8988T (cell line): ENCODE data around the gene EID2.
A peak's percentile ranks its signal among the peaks of the same experiment; 100 is the strongest.

Experiments used
- DNase-seq: peaks from one replicate; pipeline ENCODE4 v3.0.0; 2011

EID2 gene

GRCh38 chr19:39539518-39540332 lies at the start of gene EID2:
EID2 (minus strand) TSS chr19:39540161; CDS start chr19:39540079, 82 bp downstream.
- DNase-seq = peak; percentile 77

DNA sequence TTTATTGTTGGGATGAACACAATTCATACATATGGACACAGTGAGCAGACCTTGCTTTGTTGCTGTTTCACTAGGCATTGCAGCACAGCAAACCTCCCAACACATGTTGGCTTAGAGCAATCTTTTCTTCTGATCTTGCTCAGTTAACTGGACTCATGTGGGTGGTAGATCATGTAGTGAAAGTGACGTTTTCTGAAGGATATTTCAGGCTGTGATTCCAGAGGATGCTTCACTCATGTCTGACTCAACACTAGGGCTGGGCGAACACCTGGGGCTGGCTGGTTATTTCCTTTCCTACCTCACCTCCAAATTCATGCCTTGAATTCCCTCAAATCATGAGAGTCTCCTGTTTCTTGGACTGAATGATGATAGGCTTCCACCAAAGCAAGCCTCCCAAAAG lies 48.1 kb upstream of the EID2 start:
- no peak for DNase-seq

GRCh38 chr19:39587496-39587895 lies 47.5 kb upstream of the EID2 start:
- DNase-seq = no peak

DNA sequence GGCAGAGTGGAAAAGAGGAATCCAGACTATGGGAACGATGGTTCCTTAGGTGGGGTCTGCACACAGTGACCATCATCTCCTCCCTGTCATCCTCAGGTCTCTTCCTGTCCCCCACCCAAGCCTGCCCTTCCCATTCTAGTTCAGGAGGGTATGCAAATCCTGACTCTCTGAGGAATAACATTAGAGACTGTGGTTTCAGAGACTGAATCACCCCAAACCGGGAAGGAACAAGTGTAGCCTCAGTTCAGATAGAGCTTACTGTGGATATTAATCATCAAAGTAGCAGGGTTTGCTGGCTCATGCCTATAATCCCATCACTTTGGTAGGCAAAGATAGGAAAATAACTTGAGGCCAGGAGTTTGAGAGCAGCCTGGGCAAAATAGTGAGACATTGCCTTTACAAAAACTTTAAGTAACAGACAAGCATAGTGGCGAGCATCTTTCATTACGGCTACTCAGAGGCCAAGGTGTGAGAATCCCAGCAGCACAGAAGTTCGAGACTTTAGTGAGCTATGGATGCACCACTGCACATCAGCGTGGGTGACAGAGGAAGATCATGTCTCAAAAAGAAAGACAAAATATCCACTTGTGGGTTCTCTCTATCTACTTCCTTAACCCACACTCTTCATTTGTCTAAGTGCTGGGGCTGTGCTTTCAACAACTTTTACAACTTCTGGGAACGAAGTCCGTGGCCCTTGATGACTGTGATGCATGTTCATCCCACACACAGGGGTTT lies 43.1 kb upstream of the EID2 start:
- DNase-seq = no peak

DNA sequence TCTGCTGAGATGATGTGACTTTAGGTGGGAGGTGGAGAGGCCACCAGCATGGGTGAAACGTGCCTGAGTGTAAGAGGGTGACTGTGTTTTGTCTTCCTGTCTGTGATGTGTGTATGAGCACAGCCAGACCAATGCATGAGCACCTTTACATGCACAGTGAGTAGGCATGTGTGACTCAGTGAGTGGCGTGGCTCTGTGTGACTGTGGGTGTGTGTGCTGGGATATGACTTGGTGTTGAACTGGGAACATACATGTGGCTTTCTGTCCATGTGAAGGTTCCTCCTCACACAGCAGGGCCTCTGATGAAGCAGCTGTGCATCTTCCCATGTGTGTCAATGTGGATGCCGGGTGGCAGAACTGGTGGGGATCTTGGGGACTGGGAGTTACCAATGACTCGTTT lies 42.5 kb upstream of the EID2 start:
- DNase-seq = no peak

- no peak for DNase-seq
Observed at GRCh38 chr19:39568604-39569003, 28.6 kb upstream of the EID2 start.

DNA sequence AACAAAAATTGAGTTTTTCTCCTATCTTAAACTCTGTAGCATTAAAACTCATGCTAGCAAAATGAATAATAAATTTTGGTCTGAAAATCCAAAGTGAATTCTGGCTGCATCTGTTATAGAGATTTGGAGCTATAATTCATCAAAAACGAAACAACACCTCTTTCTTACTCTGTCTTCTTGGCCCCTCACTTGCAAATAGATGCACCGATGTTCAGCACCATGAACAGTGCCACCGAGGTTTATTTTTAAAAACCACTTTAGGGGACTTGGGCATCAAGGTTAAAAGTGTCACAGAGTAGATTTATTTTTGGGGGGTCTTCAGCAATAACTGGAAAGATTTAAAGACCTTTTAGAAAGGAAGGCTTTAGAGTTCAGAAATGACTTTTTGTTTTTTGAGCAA lies 26.1 kb upstream of the EID2 start:
- DNase-seq = no peak

GRCh38 chr19:39563408-39563807 lies 23.4 kb upstream of the EID2 start:
- DNase-seq = no peak

DNA sequence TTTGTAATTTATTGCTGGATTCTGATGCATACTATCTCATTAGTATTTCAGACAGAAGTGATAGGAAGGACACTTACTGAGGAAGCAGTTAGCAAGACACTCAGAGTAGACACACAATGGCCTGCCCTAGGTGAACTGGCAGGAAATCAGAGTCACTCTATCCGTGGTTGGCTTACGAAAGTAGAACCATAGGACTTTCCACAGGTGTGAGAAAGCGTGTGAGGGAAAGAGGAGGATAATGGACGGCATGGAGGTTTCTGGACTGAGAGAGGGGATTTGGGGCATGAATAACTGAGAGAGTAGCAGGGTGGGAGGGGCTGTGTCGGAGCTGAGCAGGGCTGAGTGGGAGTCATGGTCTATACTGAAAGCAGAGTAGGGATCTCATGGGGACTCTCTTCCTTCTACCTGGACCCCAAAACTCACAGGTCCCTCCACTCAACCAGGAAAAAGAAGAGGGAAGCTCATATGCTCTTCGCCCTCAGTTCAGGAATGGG lies 18.7 kb upstream of the EID2 start:
- no peak for DNase-seq

- DNase-seq = no peak
Observed at GRCh38 chr19:39557811-39558623, 18.1 kb upstream of the EID2 start.

- DNase-seq = no peak
Observed at GRCh38 chr19:39555883-39556282, 15.9 kb upstream of the EID2 start.

DNA sequence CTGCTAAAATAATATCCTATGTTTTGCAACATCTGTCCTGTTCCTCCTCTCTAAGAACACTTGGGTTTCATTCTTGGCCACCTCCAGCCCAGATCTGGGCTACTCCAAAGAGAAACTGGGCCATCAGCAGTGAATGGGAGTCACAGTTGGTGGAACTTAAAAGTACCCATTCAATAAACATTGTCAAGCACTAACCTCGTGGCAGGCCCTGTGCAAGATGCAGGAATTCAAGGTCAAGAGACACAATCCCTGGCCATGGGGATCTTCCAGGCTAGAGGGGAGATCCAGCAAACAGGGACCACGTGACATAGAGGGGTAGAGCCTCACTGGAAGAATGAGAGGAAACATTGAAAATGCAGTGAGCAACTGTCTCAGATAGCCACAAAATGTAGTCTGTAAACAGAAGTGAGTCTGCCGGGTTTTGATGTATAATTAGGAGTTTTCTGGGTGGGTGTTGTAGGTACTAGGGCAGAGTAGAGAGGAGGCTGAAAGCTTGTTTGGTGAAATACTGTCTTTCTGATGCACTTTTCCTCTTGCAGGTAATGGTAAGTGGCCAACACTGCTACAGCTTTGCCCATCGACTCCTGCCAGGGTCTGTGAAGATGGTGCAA lies 14.8 kb upstream of the EID2 start:
- DNase-seq = no peak

DNA sequence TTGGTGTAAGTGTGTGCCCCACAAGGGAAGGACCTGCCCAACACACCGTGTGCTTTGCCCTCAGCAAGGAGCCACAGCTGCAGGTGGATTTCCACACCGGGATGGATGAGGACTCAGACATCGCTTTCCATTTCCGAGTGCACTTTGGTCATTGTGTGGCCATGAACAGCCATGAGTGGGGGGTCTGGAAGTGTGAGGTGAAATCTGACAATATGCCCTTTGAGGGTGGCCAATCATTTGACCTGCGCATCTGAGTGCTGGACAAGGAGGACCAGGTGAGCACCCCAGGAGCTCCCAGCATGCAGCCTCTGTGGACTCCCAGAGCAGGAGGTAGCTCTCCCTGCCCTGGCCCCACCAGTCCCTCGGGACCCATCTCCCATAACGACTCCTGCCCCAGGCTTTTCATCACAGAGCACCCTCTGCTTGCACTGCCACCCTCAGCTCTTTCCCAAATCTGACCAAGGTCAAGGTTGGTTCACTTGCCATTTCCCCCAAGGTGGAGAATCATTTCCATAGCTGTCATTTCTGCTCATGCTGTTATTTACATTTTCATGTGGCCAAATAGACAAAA lies 13.2 kb upstream of the EID2 start:
- no peak for DNase-seq

GRCh38 chr19:39550197-39550596 lies 10.2 kb upstream of the EID2 start:
- no peak for DNase-seq

GRCh38 chr19:39546599-39546998 lies 6.6 kb upstream of the EID2 start:
- DNase-seq = no peak

DNA sequence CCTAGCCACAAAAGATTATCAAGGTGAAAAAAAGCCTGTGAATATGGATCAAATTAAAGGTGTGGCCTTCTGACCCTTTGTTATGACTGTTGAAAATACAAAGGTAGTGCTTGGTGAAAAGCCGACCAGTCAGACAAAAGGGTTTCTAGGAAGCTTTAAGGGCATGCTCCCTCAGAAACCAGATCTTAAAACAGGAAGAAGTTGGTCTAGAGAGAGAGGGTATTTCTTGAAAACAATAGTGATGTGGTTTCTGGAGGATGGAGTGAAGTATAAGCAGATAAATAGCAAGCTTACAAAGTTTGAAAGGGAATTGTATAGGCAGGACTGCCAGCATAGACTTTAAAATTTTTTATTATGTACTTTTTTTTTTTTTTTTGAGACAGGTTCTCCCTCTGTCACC lies 5.0 kb upstream of the EID2 start:
- DNase-seq = no peak

DNA sequence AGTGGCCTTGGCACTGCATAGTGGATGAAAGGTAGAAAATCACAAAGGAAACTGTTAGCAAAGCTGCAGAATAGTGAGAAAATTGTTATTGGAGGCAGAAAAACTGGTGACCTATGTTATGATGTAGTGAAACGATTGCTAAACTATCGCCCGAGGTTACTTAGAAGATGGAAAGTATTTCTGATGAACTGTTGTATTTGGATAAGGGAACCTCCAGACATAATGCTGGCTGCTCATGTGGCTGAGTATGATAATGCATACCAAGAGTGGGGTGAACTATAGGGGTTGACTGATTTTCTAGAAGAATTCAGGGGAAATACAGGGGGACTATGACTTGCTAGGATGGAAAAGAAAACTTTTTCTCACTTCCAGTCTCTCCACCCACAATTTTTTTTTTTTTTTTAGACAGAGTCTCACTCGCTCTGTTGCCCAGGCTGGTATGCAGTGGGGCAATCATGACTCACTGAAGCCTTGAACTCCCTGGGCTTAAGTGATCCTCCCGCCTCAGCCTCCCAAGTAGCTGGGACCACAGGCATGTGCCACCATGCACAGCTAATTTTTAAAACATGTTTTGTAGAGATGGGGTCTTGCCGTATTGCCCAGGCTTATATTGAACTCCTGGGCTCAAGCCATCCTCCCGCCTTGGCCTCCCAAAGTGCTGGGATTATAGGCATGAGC lies 4.4 kb upstream of the EID2 start:
- no peak for DNase-seq

- DNase-seq = no peak
Observed at GRCh38 chr19:39543477-39543857, 3.5 kb upstream of the EID2 start.

DNA sequence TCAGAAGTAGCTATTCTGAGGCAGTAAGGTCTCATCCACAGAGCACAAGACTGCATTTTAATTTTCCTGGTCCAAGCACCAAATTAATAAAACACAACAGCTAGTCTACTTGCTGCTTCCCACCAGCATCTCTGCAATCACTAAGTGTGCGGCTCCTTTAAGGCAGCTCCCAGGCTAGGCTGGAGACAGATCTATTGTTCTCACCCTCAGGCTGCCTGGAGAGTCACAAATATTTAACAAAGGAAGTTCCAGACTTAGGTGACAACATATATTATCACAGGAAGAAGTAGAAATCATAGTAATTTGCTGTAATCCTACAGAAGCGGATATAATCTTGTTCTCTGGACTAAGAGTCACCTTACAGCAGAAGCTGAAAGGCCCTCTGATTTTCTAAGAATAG lies 2.2 kb upstream of the EID2 start:
- no peak for DNase-seq

GRCh38 chr19:39540333-39540673 lies 342 bp upstream of the EID2 start:
- no peak for DNase-seq

- no peak for DNase-seq
Observed at GRCh38 chr19:39539165-39539517, 820 bp downstream of the EID2 start.

DNA sequence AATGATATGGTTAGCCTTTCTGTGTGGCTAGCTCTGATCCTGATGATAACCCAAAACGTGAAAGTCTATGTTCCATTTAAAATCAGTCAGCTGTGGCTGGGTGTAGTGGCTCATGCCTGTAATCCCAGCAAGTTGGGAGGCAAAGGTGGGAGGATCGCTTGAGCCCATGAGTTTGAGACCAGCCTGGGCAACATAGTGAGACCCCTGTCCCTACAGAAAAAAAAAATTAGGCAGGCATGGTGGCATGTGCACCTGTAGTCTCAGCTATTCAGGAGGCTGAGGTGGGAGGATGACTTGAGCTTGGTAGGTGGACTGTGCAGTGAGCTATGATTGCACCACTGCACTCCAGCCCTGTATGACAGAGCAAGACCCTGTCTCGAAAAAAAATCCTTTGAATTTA lies 6.2 kb downstream of the EID2 start:
- DNase-seq = no peak
